HEK293 (cell line): ENCODE results near the gene STARD10.

Experiments
- HOXA7 ChIP-seq: sonication (generic); formaldehyde crosslinking; IDR thresholded peaks from 2 replicates; pipeline ENCODE4 v1.8.1; 2022; ENCODE audit warnings: missing genetic modification reagents, borderline replicate concordance
- KLF16 ChIP-seq: fragments of 450-650 bp; formaldehyde crosslinking; IDR thresholded peaks from 2 replicates; pipeline ENCODE4 v1.5.1; 2017; ENCODE audit warnings: missing biosample characterization, missing genetic modification characterization
- ZNF37A ChIP-seq: fragments of 450-650 bp; IDR thresholded peaks from 2 replicates; pipeline ENCODE4 v1.5.1; 2018; ENCODE audit warnings: missing biosample characterization, missing genetic modification characterization
- ZNF596 ChIP-seq: fragments of 450-650 bp; IDR thresholded peaks from 2 replicates; pipeline ENCODE4 v1.5.0; 2018; ENCODE audit warnings: missing biosample characterization, mild to moderate bottlenecking, missing genetic modification characterization, moderate library complexity
- TF ChIP-seq, protein P1 (sequence below): fragments of 450-650 bp; formaldehyde crosslinking; IDR thresholded peaks from 2 replicates; pipeline ENCODE4 v1.5.1; 2016; ENCODE audit warnings: missing biosample characterization, missing genetic modification characterization
- TF ChIP-seq, protein P2 (sequence below): fragments of 450-650 bp; formaldehyde crosslinking; IDR thresholded peaks from 2 replicates; pipeline ENCODE4 v1.5.1; 2016; ENCODE audit warnings: missing biosample characterization, missing genetic modification characterization

GRCh38 chr11:72776844-72777754, 16.7 kb downstream of the STARD10 start:
- TF ChIP-seq KLF16: no peak
- TF ChIP-seq HOXA7 (CRISPR knock-in tag): no peak
- TF ChIP-seq, protein P1, sequence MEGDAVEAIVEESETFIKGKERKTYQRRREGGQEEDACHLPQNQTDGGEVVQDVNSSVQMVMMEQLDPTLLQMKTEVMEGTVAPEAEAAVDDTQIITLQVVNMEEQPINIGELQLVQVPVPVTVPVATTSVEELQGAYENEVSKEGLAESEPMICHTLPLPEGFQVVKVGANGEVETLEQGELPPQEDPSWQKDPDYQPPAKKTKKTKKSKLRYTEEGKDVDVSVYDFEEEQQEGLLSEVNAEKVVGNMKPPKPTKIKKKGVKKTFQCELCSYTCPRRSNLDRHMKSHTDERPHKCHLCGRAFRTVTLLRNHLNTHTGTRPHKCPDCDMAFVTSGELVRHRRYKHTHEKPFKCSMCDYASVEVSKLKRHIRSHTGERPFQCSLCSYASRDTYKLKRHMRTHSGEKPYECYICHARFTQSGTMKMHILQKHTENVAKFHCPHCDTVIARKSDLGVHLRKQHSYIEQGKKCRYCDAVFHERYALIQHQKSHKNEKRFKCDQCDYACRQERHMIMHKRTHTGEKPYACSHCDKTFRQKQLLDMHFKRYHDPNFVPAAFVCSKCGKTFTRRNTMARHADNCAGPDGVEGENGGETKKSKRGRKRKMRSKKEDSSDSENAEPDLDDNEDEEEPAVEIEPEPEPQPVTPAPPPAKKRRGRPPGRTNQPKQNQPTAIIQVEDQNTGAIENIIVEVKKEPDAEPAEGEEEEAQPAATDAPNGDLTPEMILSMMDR (tag by site-specific recombination): no peak
- TF ChIP-seq ZNF37A (tag by site-specific recombination): no peak
- TF ChIP-seq, protein P2, sequence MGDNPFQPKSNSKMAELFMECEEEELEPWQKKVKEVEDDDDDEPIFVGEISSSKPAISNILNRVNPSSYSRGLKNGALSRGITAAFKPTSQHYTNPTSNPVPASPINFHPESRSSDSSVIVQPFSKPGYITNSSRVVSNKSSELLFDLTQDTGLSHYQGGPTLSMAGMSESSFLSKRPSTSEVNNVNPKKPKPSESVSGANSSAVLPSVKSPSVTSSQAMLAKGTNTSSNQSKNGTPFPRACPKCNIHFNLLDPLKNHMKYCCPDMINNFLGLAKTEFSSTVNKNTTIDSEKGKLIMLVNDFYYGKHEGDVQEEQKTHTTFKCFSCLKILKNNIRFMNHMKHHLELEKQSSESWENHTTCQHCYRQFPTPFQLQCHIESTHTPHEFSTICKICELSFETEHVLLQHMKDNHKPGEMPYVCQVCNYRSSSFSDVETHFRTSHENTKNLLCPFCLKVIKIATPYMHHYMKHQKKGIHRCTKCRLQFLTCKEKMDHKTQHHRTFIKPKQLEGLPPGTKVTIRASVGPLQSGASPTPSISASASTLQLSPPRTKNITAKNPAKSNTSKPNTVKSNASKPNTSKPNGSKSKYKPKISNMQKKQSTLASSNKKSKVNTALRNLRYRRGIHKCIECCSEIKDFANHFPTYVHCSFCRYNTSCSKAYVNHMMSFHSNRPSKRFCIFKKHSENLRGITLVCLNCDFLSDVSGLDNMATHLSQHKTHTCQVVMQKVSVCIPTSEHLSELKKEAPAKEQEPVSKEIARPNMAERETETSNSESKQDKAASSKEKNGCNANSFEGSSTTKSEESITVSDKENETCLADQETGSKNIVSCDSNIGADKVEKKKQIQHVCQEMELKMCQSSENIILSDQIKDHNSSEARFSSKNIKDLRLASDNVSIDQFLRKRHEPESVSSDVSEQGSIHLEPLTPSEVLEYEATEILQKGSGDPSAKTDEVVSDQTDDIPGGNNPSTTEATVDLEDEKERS (tag by site-specific recombination): no peak
- TF ChIP-seq ZNF596 (tag by site-specific recombination): no peak
